Common myeloid progenitor, CD34-positive (primary cell): ENCODE results near the gene ITPR2.

Source experiments
- CTCF ChIA-PET: fragments of 350-600 bp; sonication (Branson Sonifier 250); formaldehyde crosslinking; loops from one replicate; lab custom pipeline; 2021; ENCODE audit warnings: antibody characterized with exemption; lab: Charles Lee
- POLR2A ChIA-PET: fragments of 350-600 bp; sonication (Branson Sonifier 250); formaldehyde crosslinking; loops from one replicate; lab custom pipeline; 2021; ENCODE audit warnings: antibody characterized with exemption; lab: Charles Lee
- DNase-seq, 3 donors: peaks; one replicate each; pipeline versions ENCODE4 v3.0.0 to v3.0.0-alpha.2; 2013
- H3K27ac ChIP-seq, 2 experiments: 1 replicate in 1 of 2; 2 replicates in 1 of 2; pipeline ENCODE4 v1.7.0; 2013; ENCODE audit warnings: inconsistent platforms in 2 of 2, low read length in 2 of 2, mild to moderate bottlenecking in 2 of 2, low read depth in 1 of 2, moderate library complexity in 1 of 2; ENCODE audit not compliant: severe bottlenecking in 2 of 2, insufficient read depth in 1 of 2, poor library complexity in 1 of 2
- H3K27me3 ChIP-seq, 5 experiments: replicated peaks in 2 of 5; 1 replicate in 3 of 5; 2 replicates in 2 of 5; pipeline versions ENCODE4 v1.6.1 to v1.7.0; 2013; ENCODE audit warnings: low read length in 4 of 5, mild to moderate bottlenecking in 2 of 5, moderate library complexity in 2 of 5, inconsistent platforms in 1 of 5; ENCODE audit not compliant: insufficient read depth in 5 of 5, control insufficient read depth in 4 of 5
- H3K36me3 ChIP-seq, 4 experiments: 1 replicate in 2 of 4; 2 replicates in 2 of 4; pipeline versions ENCODE4 v1.6.1 to v1.7.0; 2013; ENCODE audit warnings: low read length in 3 of 4, control low read depth in 1 of 4, mild to moderate bottlenecking in 1 of 4; ENCODE audit not compliant: control insufficient read depth in 4 of 4, insufficient read depth in 4 of 4
- H3K4me1 ChIP-seq, 4 experiments: 1 replicate in 3 of 4; 2 replicates in 1 of 4; pipeline versions ENCODE4 v1.6.1 to v1.7.1; 2013; ENCODE audit warnings: low read length in 3 of 4, mild to moderate bottlenecking in 3 of 4, control low read depth in 1 of 4, inconsistent platforms in 1 of 4, moderate library complexity in 1 of 4; ENCODE audit not compliant: control insufficient read depth in 4 of 4, insufficient read depth in 4 of 4; ENCODE audit errors: control extremely low read depth in 1 of 4
- H3K4me3 ChIP-seq, 7 experiments: 1 replicate in 4 of 7; 2 replicates in 3 of 7; pipeline versions ENCODE4 v1.5.1 to v1.7.0; 2013; ENCODE audit warnings: mild to moderate bottlenecking in 7 of 7, low read length in 6 of 7, moderate library complexity in 6 of 7, inconsistent platforms in 2 of 7, low read depth in 2 of 7, control low read depth in 1 of 7; ENCODE audit not compliant: insufficient read depth in 4 of 7, control insufficient read depth in 1 of 7; ENCODE audit errors: extremely low read depth in 1 of 7
- H3K9me3 ChIP-seq, 5 experiments: 1 replicate in 4 of 5; 2 replicates in 1 of 5; pipeline versions ENCODE4 v1.6.1 to v1.7.1; 2013; ENCODE audit warnings: low read length in 4 of 5, mild to moderate bottlenecking in 2 of 5, inconsistent platforms in 1 of 5, low read depth in 1 of 5, moderate library complexity in 1 of 5; ENCODE audit not compliant: control insufficient read depth in 4 of 5, insufficient read depth in 2 of 5; ENCODE audit errors: control extremely low read depth in 1 of 5
- WGBS: methylation state at CpG from one replicate; pipeline ENCODE4 v1.1.5; 2013; ENCODE audit not compliant: insufficient coverage; 5-methylcytosine and 5-hydroxymethylcytosine counted together

ITPR2 gene

DNA sequence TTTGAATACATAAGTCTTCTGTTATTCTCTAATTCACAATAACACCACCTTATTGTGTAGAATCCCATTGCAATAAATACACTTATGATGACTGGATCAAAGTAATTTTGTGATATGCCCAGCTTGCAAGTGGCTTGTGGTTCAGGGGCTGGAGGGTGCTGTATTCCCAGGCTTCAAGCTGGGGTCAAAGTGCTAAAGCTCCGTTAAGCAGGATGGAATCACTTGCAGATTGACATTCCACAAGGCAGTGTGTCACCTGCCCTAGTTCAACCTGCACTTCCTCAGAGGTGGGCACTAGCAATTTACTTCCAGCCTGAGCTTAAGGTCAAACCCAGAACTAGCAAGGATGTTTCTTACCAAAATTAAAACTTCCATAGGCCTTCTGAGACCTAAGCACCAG is 471.0 kb downstream of the ITPR2 start:
- Histone ChIP-seq H3K27me3 (no peaks in the 10 kb centered on the region), H3K27ac (no peak overlapping the region), H3K36me3 (peaks cover 0 to 5% (median under 1%) of the 10 kb centered on the region in 4 experiments), H3K4me1 (no peaks in the 10 kb centered on the region), H3K9me3 (no peaks in the 10 kb centered on the region), H3K4me3 (no peak overlapping the region)
- ChIA-PET CTCF (interaction anchor here (1.0 kb wide), 1 partner anchor 27 kb away, joined by 3 read pairs; no protein-coding TSS in a partner anchor), POLR2A (no interaction called here)
- 100% methylated on average over 1 of the region's 1 CpG for WGBS
- DNase-seq, result no peak

DNA sequence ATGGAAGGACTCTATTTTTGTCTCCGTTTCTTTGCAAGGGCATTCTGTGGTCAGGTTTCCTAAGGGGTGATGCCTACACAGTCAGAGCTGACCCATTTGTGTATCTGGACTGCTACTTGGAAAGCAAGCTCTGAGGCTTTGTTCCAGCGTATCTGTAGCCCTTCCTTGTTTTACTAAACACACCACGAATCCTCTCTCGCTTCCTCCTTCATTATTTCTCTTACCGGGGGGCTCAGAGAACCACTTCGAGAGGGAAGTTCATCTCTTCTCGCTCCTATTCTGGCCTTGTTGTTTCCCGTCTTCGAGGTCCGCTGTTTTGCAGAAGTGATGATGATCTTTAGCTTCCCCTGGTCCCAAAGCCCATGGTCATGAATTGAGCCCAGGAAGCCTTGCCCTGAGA is 472.9 kb downstream of the ITPR2 start:
- Histone ChIP-seq H3K27me3 (no peaks in the 10 kb centered on the region), H3K9me3 (no peaks in the 10 kb centered on the region), H3K27ac (no peak overlapping the region), H3K4me3 (no peak overlapping the region), H3K4me1 (no peaks in the 10 kb centered on the region), H3K36me3 (peaks cover 0 to 5% (median under 1%) of the 10 kb centered on the region in 4 experiments)
- ChIA-PET CTCF (no interaction called here), POLR2A (no interaction called here)
- WGBS, result 86% methylated on average over 10 of the region's 10 CpGs
- no peak for DNase-seq

DNA sequence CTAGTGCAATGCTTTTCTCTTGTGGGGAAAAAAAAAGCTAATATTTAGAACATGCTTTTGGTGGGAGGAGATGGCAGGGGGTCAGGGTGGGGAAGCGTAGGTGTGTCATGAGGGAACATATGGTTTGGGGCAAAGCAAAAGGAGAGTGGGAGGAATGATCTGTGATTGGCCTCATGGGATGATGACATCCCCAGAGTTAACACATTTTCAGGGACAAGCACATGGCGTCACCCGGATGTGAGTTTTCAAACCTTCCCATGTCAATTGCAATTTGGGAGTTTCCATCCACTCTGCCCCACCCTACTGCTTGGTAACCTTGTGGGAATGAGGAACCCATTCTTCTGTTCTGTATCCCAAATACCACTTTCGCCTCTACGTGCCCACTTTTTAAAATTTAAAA is 473.4 kb downstream of the ITPR2 start:
- H3K27me3 ChIP-seq, result no peaks in the 10 kb centered on the region
- no peak overlapping the region for H3K4me3 ChIP-seq
- 100% methylated on average over 5 of the region's 5 CpGs for WGBS
- H3K27ac ChIP-seq, result no peak overlapping the region
- no peaks in the 10 kb centered on the region for H3K9me3 ChIP-seq
- DNase-seq, result no peak
- H3K36me3 ChIP-seq, result peaks cover 0 to 5% (median under 1%) of the 10 kb centered on the region in 4 experiments
- POLR2A ChIA-PET, result no interaction called here
- CTCF ChIA-PET, result interaction anchor here (0.7 kb wide), 1 partner anchor 118 kb away, joined by 3 read pairs; no protein-coding TSS in a partner anchor
- H3K4me1 ChIP-seq, result no peaks in the 10 kb centered on the region

DNA sequence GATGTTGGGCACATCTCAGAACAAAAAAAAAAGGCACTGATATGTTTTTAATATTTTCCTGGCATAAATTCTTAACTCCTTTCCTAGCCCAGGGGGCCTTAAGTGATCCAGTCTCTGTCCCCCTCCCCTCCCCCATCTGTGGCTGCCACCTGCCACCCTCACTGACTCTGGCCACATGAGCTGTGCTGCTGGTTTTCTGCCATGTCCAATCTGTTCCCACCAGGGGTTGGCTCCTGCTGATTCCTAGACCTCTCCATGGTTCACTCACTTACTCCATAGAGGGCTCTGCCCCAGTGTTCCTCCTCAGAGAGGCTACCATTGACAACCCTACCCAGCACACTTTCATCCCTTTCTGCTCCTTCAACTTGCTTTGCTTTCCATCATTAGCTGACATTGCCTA is 474.3 kb downstream of the ITPR2 start:
- ChIA-PET CTCF (interaction anchor here (0.7 to 0.9 kb wide), 2 partner anchors 12 to 117 kb away, joined by 3 to 5 read pairs; no protein-coding TSS in a partner anchor), POLR2A (no interaction called here)
- no peak for DNase-seq
- no peaks in the 10 kb centered on the region for H3K4me1 ChIP-seq
- H3K9me3 ChIP-seq, result no peaks in the 10 kb centered on the region
- H3K27ac ChIP-seq, result no peak overlapping the region
- no peak overlapping the region for H3K4me3 ChIP-seq
- H3K36me3 ChIP-seq, result peaks cover 0 to 5% (median under 1%) of the 10 kb centered on the region in 4 experiments
- H3K27me3 ChIP-seq, result no peaks in the 10 kb centered on the region

DNA sequence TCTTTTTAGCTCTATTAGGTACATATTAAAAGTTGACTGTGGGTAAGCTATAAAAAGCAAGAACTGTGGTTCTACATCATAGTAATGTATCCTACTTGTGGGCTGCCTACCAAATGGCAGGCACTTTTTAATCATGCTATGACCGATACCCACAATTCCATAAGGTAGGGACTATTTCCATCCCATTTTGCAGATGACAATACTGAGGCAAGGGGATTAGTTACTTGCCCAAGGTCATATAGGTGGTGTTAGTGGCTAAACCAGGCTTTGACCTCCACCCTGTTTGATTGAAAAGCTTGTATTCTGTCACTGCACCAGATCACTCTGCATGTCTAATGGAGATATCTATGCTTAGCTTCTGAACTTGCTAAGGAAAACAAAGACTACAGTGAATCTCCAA is 485.7 kb downstream of the ITPR2 start:
- Histone ChIP-seq H3K27me3 (no peaks in the 10 kb centered on the region), H3K36me3 (no peaks in the 10 kb centered on the region), H3K9me3 (no peaks in the 10 kb centered on the region), H3K4me3 (no peak overlapping the region), H3K4me1 (peaks cover 0 to 9% (median 0%) of the 10 kb centered on the region in 4 experiments), H3K27ac (no peak overlapping the region)
- no peak for DNase-seq
- 83% methylated on average over 1 of the region's 1 CpG for WGBS
- ChIA-PET POLR2A (no interaction called here), CTCF (interaction anchor here (0.8 to 1.5 kb wide), 5 partner anchors 11 to 170 kb away, joined by 3 to 5 read pairs (median 3); no protein-coding TSS in a partner anchor)

DNA sequence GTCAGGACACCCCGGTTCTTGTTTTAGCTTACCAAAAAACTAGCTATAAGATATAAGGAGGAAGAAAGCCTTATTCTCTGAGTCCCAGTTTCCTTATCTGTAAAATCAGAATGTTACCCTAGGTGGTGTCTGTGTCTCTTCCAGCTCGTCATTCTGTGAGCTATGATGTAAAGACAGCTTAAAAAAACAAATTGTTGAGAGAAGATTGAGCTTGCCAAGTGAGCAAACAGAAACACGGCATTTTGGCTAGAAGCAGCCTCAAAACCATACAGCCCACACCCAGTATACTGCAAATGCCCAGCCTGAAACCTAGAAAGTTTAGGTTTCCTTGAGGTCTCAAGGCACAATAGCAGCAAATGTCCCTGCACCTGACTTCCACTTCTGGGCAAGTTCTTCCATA is 486.3 kb downstream of the ITPR2 start:
- Histone ChIP-seq H3K9me3 (no peaks in the 10 kb centered on the region), H3K27me3 (no peaks in the 10 kb centered on the region), H3K36me3 (no peaks in the 10 kb centered on the region), H3K4me3 (no peak overlapping the region), H3K4me1 (peaks cover 0 to 15% (median 1%) of the 10 kb centered on the region in 4 experiments), H3K27ac (no peak overlapping the region)
- peak in 1 of 3 donors; percentile 18 for DNase-seq
- 76% methylated on average over 3 of the region's 3 CpGs for WGBS
- POLR2A ChIA-PET, result interaction anchor here (0.6 kb wide), 1 partner anchor 28 kb away, joined by 6 read pairs; no protein-coding TSS in a partner anchor
- CTCF ChIA-PET, result interaction anchor here (0.8 to 1.5 kb wide), 4 partner anchors 11 to 170 kb away, joined by 3 to 5 read pairs (median 4); no protein-coding TSS in a partner anchor

DNA sequence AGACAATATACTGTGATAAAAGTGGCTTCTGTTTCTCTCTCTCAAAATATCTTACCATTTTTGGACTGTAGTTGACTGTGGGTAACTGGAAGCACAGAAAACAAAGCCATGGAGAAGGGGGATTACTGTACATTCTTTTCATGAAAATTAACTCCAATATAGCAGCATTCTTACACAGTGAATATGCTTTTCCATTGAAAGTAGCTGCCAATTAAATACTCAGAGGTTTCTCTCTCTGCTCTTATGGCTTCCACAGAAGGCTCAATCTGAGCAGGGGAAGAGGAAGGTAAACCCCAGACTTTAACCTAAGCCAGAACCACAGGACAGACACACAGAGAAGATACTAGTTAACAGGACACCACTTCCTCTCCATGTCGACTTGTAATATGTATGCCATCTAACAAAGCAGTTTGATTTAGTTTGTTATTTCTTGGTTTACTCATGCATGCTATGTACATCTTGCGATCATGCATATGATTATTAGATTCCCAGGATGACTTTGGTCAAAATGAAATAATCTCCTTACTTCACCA is 487.5 kb downstream of the ITPR2 start:
- Histone ChIP-seq H3K4me3 (no peak overlapping the region), H3K27ac (no peak overlapping the region), H3K4me1 (peaks cover 2 to 27% (median 9%) of the 10 kb centered on the region in 4 experiments), H3K9me3 (no peaks in the 10 kb centered on the region), H3K27me3 (no peaks in the 10 kb centered on the region), H3K36me3 (no peaks in the 10 kb centered on the region)
- DNase-seq, result peak in 2 of 3 donors; percentile 39 to 51
- POLR2A ChIA-PET, result no interaction called here
- WGBS, result no CpG with 5 or more reads among the region's 2 CpGs
- CTCF ChIA-PET, result no interaction called here
